Stimulated activated CD8-positive, alpha-beta memory T cell treated with anti-CD3 and anti-CD28 coated beads, Interleukin-7, amount 100 ng/mL, for 4 hours (primary cell): Measurements from ENCODE around the gene CNGA3.
A peak's percentile ranks its signal among the peaks of the same experiment; 100 is the strongest.
"Not testable (repeated sequence)": the region's sequence is repeated elsewhere in the genome, so short reads cannot be mapped to it uniquely, and the experiment has no call there.

Source experiments
- DNase-seq, 2 donors: peaks; one replicate each; pipeline ENCODE4 v3.0.0-alpha.2; 2020; ENCODE audit warnings: low read depth in 2 of 2

Gene CNGA3

DNA sequence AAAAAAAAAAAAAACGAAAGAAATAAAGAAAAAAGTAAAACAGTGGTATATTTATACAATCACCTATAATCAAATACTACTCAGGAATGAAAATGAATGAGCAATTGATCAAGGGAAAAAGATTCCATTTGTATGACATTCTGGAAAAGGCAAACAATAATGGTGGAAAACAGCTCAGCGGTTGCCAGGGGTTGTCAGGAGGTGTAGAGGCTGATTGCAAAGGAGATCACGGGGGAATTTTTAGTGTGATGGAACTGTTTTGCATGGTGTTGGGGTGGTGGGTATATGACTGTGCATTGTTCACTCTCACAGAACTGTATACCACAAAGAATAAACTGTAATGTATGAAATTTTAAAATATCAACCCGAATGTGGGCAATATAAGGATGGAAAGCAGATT lies 52.9 kb downstream of the CNGA3 start:
- no peak for DNase-seq

DNA sequence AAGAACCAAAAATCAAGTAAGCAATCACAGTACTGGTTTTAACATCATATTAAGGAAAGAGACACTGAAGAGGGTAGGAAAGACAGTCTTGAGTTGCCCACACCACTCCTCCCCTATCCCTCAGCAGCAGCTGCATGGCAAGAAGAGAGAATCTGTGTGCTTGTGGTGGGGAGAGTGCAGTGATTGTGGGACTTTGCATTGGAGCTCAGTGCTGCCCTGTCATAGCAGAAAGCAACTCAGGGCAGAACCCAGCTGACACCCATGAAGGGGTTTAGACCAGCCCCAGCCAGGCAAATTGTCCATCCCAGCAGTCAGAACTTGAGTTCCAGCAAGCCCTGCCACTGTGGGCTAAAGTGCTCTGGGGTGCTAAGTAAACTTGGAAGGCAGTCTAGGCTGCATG lies 57.6 kb downstream of the CNGA3 start:
- no peak for DNase-seq

GRCh38 chr2:98404556-98405250 lies 58.4 kb downstream of the CNGA3 start:
- no peak for DNase-seq

DNA sequence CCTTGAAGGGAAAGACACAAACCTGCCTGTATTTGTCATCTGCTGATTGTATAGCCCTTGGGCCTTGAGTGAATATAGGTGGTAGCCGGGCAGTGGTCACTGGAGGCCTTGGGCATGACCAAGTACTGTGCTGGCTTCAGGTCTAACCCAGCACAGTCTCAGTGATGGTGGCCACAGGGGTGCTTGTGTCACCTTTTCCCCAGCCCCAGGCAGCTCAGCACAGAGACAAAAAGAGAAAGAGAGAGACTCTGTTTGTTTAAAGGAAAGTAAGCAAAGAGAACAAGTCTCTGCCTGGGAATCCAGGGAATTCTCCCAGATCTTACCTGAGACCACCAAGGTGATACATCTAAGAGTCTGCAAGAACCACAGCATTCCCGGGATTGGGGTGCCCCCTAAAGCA lies 59.0 kb downstream of the CNGA3 start:
- no peak for DNase-seq

DNA sequence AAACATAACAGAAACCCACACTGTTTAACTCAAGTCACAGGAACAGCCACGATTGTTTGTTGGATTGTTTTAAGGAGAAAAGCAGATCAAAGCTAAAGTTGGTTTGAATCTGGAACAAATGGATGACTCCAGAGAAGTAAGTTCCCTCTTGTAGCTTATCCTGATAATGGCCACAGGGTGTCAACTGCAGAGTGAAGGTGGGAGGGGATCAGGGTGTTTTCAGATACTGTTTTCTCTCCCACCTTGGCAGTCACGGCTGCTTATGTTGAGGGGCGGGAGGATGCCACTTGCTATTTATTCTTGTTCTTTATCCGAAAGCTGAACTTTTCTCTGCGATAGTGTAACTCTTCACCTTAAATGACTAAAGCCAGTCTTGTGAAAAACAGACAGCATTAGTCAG lies 61.9 kb downstream of the CNGA3 start:
- DNase-seq: no peak

- peak in 1 of 2 donors; percentile 21 for DNase-seq
These were observed 66.6 kb downstream of the CNGA3 start for GRCh38 chr2:98412751-98413458.

DNA sequence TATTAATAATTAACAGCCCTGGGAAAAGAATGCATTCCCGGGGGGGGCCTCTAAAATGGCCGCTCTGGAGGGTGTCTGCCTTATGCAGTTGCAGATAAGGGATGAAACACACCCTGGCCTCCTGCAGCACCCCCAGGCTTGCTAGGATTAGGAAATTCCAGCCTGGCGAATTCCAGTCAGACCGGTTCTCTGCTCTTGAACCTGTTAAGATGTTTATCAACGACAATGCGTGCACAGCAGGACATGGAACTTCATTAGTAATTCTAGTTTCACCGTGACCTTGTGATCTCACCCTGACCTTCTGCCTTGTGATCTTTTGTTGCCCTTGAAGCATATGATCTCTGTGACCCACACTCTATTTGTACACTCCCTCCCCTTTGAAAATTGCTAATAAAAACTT lies 68.0 kb downstream of the CNGA3 start:
- DNase-seq: not testable (repeated sequence)

DNA sequence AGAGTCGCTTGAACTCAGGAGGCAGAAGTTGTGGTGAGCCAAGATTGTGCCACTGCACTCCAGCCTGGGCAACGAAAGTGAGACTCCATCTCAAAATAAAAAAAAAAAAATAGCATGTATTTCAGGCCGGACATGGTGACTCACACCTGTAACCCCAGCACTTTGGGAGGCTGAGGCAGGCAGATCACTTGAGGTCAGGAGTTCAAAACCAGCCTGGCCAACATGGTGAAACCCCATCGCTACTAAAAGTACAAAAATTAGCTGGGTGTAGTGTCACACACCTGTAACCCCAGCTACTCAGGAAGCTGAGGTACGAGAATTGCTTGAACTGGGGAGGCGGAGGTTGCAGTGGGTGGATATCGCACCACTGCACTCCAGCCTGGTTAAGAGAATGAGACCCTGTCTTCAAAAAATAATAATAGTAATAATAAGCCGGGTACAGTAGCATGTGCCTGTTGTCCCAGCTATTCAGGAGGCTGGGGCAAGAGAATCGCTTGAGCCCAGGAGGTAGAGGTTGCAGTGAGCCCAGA lies 69.5 kb downstream of the CNGA3 start:
- not testable (repeated sequence) for DNase-seq

DNA sequence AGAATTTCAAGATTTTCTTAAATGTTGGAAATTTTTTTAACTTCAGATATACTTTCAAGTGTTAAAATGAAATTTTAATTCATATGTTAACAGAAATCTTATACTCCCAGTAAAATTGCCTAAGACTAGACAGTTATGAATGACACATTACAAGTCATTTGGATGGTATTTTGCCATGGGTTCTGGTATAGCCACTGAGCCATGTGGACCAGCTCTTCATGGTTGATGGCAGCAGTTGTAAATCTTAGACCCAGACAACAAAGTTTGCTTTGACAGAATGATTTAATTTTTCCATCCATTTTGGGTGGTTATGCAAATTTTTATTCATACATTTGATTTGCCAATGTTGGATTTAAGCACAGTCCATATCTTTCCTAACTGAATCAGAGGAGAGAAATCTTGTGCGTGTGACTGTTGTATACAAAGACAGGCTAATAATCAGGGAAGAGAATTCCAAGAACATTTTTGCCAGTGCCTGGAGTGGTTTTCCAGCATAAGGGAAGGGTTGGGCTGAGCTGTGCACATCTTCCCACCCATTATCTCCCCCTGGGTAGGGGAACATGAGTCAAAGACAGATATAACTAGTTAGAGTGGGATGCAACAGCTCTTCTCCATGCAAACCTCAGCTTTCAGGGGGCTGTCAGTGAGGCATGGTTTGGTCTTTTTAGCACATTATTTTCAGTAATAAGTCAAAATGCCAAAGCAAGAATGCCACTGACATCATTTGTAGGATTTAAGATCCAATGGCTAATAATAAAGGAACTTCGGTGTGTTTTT lies 70.3 kb downstream of the CNGA3 start:
- no peak for DNase-seq

GRCh38 chr2:98419544-98419943 lies 73.3 kb downstream of the CNGA3 start:
- DNase-seq: no peak

DNA sequence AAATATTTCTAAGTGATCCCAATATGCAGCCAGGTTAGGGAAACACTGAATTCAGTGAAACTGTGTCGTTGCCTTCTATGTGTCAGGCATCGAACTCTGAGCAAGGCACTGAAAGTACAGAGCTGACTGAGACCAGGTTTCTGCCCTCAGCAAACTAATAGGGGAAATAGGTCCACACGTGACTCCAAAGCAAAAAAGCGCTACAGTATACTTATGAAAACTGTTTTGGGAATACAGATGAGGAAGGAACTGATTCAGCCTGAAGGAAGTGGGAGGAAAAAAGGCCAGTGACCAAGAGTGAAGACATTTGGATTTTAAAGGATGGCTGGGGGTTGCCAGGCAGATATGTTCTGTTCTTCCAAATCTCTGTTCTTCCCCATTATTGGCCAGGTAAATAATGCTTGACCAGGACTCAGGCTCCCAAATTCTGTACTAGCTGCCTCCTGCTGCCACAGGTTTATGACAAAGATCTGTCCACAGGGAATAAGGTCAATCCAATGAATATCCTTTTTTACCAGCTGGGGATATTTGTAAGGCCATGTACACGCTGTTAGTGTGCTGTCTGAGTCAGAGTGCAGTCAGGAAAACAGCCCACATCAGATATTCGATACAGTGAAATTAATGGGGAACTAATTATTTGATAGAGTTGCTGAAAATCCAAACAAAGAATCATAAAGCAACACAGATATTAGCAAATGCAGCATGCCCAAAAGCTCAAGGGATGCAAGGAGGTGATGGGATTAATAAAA lies 73.9 kb downstream of the CNGA3 start:
- no peak for DNase-seq

- DNase-seq: no peak
These were observed 76.2 kb downstream of the CNGA3 start for GRCh38 chr2:98422449-98422848.

DNA sequence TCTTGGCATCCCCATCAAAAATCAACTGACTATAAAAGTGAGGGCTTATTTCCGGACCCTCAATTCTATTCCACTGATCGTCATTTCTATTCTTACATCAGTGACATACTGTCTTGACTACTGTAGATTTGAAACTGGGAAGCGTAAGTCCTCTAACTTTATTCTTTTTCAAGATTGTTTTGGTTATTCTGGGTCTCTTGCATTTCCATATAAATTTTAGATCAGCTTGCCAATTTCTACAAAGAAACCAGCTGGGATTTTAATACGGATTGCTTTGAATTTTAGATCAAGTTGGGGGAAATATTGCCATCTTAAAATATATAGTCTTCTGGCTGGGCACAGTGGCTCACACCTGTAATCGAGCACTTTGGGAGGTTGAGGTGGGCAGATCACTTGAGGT lies 80.5 kb downstream of the CNGA3 start:
- no peak for DNase-seq

GRCh38 chr2:98432145-98432544 lies 85.9 kb downstream of the CNGA3 start:
- DNase-seq: no peak

DNA sequence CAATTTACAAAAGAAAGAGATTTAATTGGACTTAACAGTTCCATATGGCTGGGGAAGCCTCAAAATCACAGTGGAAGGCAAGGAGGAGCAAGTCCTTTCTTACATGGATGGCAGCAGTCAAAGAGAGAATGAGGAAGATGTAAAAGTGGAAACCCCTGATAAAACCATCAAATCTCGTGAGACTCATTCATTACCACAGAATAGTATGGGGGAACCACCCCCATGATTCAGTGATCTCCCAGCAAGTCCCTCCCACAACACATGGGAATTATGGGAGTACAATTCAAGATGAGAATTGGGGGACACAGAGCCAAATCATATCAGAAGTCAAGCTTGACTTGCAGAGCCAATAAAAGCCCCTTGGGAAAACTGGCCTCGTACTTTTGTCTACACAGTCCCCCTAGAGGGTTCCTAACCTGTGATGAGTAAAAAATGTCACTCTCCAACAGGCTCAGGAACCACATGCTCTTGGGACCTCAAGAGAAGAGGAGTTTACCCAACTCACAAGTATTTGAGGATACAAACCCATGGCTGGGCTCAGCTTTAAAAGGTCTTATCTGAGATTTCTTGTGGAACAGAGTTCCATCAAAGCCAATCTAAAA lies 87.2 kb downstream of the CNGA3 start:
- no peak for DNase-seq

- no peak for DNase-seq
These were observed 88.2 kb downstream of the CNGA3 start for GRCh38 chr2:98434492-98434891.

- DNase-seq: not testable (repeated sequence)
These were observed 89.4 kb downstream of the CNGA3 start for GRCh38 chr2:98435670-98436069.

- DNase-seq: no peak
These were observed 90.5 kb downstream of the CNGA3 start for GRCh38 chr2:98436734-98437133.

GRCh38 chr2:98438190-98439133 lies 92.2 kb downstream of the CNGA3 start:
- DNase-seq: no peak
